Suppressor macrophage treated with lipopolysaccharide for 4 hours (primary cell): ENCODE data around the gene NCAPH2.

Experiments used
- DNase-seq: peaks from one replicate; pipeline ENCODE4 v3.0.0-alpha.2; 2020

Gene NCAPH2

GRCh38 chr22:50474710-50475651, 33.0 kb upstream of the NCAPH2 start, which contains the start of gene SBF1:
Gene SBF1 (minus strand): TSS chr22:50475035. CDS start chr22:50474840, 195 bp downstream.
- peak; percentile 95 for DNase-seq

- DNase-seq: no peak
Measured at GRCh38 chr22:50475652-50476002, 32.4 kb upstream of the NCAPH2 start.

- no peak for DNase-seq
Measured at GRCh38 chr22:50476868-50477267, 31.2 kb upstream of the NCAPH2 start.

- no peak for DNase-seq
Measured at GRCh38 chr22:50477923-50478322, 30.1 kb upstream of the NCAPH2 start.

- DNase-seq: no peak
Measured at GRCh38 chr22:50479721-50480120, 28.3 kb upstream of the NCAPH2 start.

- no peak for DNase-seq
Measured at GRCh38 chr22:50481045-50481439, 27.0 kb upstream of the NCAPH2 start.

DNA sequence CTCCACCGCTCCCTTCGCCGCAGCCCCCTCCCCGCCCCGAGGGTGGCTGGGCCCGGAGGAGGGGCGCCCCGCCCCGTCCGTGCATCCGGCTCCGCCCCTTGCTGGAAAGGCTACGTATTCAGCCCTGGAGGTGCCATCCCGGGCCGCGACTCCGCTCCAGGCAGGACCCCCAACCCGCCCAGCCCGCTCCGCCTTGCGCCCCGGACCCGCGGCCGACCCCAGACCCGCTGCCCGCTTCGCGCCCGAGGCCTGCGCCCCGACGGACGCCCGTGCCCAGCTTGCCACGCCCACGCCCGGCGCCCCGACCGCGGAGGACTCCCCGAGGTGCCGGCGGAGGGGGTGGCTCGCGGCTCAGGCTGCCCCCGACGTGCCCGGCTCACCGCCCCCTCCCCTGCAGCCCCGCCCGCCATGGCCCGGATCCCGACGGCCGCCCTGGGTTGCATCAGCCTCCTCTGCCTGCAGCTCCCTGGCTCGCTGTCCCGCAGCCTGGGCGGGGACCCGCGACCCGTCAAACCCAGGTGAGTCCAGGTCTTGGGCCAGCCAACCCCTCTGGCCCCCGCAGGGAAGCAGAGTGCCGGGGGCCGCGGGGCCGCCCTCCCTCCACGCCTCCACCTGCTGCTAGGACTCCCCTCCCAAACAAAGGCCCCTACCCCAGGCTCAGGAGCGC, 26.5 kb upstream of the NCAPH2 start, which contains the start of gene ADM2:
Gene ADM2, plus strand, starts transcription at position 104 of the 667 bp plus-strand sequence. Its CDS starts 305 bp downstream, at position 409.
- DNase-seq: peak; percentile 34

GRCh38 chr22:50482107-50483074, 25.6 kb upstream of the NCAPH2 start:
- DNase-seq: no peak

- DNase-seq: no peak
Measured at GRCh38 chr22:50483106-50483505, 24.9 kb upstream of the NCAPH2 start.

DNA sequence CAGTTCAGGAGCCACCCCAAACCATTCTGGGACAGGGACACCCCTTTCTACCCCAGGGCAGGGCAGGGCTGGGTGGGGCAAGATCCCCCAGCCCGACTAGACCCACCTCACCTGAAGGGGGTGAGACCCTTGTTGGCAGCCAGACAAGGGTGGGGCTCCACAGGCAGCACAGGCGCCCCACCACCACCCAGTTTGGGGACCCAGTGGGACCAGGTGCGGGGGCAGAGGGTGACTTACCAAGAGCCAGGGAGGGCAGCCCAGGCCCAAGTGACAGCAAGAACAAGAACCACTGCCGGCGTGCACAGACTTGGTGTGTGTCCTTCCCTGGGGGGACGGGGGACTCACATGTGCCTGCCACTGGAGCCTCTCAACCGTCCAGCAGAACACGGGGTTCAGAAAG, 24.5 kb upstream of the NCAPH2 start:
- no peak for DNase-seq

- DNase-seq: no peak
Measured at GRCh38 chr22:50483977-50484853, 23.8 kb upstream of the NCAPH2 start.

- DNase-seq: no peak
Measured at GRCh38 chr22:50485221-50486131, 22.5 kb upstream of the NCAPH2 start.

DNA sequence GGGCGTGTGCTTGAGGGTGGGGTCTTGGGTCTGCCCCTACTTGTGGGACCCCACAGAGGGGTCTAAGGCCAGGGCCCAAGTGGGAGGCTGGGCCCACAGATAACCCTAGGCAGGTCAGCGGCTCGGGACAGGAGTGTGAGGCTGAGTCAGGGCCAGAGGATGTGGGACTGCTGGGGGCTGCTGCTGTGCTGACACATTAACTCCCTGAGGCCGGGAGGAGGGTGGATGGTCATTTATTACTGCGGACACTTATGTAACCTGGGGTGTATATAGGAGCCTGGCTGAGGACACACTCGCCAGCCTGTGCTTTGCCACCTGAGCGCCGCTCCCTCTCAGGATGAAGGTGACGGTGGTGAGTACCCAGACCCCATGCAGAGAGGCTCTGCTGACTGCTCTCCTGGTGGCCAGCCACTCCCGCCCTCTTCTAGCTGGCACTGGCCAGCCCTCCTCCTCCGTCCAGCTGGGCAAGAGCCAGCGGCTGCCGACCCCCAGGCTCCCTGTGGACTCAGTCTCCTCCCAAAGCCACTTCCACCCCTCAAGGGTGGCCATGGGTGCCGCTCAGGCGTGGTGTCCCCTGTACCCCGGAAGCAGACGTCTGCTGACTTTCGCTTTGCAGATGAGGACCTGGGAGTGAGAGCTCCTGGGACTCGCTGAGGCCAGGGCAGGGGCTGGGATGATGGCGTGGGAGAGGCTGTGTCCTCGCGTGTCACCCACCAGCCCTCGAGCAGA, 21.3 kb upstream of the NCAPH2 start, which contains the start of gene MIOX:
Gene MIOX, plus strand, starts transcription at position 299 of the 729 bp plus-strand sequence. Its CDS starts 39 bp downstream, at position 338.
- DNase-seq: no peak

- no peak for DNase-seq
Measured at GRCh38 chr22:50487290-50488005, 20.6 kb upstream of the NCAPH2 start.

- DNase-seq: no peak
Measured at GRCh38 chr22:50488006-50488677, 19.9 kb upstream of the NCAPH2 start.

- DNase-seq: no peak
Measured at GRCh38 chr22:50488886-50489285, 19.1 kb upstream of the NCAPH2 start.

- DNase-seq: no peak
Measured at GRCh38 chr22:50489363-50490243, 18.4 kb upstream of the NCAPH2 start.
